Endothelial cell of umbilical vein (primary cell): Measurements from ENCODE around the gene KCNC1.

Experiments used
- JUN ChIP-seq: IDR thresholded peaks from 2 replicates; pipeline ENCODE4 v1.6.1; 2011; ENCODE audit warnings: borderline replicate concordance, low read depth; ENCODE audit not compliant: insufficient read length, insufficient read depth
- POLR2A ChIP-seq: IDR thresholded peaks from 2 replicates; pipeline ENCODE4 v1.6.1; 2012; ENCODE audit warnings: low read depth, mild to moderate bottlenecking, control low read depth, low read length

DNA sequence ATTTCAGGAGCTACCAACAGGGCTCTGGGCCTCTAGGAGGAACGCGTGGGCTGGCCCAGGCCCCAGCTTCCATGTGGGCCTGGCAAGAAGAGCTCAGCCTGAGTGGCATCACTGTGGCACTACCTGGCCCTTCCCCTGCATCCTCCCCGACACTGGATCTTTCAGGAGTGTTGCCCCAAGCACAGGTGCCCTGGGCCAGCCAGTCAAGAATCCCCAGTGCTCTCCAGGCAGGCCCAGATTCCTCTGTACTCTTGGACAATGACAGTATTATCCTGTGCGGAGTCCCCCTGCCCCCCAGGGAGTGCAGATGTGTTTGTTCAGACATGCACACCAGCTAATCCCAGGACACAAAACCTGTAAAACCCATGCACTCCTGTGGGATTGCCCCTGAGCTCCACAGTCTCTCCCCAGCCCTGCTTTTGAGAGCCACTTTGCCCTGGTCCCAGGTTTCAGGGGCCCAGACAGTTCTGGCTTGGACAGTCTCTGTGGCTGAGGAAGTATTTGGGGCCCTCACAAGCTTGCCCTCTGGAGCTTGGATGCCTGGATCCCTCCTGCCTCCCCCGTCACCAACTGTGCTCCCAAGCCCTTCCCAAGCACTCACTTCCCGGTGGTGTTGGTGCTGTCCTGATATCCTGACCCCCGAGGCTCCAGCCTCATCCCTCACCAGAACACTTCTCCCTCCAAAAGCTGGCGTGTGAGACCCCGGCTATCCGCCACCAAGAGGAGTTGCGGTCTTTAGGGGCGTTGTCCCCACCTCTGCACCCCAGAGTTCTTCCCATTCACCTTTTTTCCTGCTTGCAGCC is 39.9 kb downstream of the KCNC1 start:
- TF ChIP-seq POLR2A (no peak), JUN (no peak)
